Measurements from ENCODE around the gene ACTN1.
A peak's percentile ranks its signal among the peaks of the same experiment; 100 is the strongest.

Gene ACTN1

DNA sequence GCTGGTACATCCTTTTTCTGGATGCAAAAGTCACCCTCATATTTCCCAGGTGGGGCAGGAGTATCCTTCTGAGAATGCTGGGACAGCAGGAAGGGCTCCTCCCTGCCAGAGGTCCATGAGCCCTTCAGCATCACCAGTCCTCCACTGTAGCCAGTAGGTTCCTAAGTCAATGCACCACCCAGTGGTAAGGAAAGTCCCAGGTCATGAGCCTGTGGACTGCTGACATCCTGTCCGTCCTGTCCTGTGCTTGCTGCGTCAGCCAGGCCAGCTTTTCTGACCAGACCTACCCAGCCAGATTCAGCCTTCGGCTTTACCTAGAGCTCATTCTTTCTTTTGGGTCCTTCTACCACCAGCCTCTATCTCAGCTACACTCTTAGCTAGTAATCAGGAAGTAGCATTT, 23.0 kb upstream of the ACTN1 start:
- TF ChIP-seq, protein P1, sequence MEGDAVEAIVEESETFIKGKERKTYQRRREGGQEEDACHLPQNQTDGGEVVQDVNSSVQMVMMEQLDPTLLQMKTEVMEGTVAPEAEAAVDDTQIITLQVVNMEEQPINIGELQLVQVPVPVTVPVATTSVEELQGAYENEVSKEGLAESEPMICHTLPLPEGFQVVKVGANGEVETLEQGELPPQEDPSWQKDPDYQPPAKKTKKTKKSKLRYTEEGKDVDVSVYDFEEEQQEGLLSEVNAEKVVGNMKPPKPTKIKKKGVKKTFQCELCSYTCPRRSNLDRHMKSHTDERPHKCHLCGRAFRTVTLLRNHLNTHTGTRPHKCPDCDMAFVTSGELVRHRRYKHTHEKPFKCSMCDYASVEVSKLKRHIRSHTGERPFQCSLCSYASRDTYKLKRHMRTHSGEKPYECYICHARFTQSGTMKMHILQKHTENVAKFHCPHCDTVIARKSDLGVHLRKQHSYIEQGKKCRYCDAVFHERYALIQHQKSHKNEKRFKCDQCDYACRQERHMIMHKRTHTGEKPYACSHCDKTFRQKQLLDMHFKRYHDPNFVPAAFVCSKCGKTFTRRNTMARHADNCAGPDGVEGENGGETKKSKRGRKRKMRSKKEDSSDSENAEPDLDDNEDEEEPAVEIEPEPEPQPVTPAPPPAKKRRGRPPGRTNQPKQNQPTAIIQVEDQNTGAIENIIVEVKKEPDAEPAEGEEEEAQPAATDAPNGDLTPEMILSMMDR (IDR thresholded peaks at IDR 0.05; ENCODE audit: low read depth, low read length): 0 out of 2 replicates have a peak, but pooled peaks have one; percentile 7
- no peak overlapping the region for H3K4me3 ChIP-seq (ENCODE audit: low read depth, low read length)

DNA sequence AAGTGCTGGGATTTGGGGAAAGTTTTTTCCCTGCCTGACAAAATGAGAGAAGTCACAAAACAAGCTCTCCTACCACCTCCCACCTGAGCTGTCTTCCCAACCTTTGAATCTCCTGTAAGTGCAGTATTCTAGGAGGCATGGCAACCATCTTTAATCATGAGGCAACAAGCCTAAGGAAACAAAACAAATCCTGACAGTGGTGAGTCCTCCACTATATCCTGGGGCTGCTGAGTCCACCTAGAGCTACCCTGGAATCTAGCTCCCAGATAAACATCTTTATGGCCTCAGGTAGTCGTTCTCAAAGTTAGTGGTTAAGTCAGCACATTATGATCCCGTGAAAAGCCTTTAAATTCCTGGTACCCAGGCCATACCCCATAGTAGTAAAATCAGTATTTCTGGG, 22.3 kb upstream of the ACTN1 start:
- TF ChIP-seq, protein P1 (IDR thresholded peaks at IDR 0.05; ENCODE audit: low read depth, low read length): no peak
- no peak overlapping the region for H3K4me3 ChIP-seq (ENCODE audit: low read depth, low read length)

DNA sequence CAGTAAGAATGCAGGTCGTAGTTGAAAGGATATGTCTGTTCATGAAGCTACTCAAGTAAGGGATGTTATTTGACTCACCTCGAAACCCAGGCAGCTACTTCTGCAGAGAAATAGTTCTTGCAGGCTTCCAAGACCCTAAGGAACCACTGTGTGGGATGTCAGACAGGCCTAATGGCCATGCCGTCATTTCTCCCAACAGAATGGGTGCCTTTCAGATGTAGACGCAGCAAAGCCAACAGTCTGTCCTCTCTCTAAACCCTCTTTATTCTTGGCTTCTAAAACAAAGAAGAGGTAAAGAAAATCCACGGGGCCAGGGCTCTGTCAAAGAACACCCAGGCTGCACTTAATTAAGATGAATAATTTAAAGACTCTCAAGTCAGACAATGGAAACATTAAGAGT, 19.0 kb upstream of the ACTN1 start:
- no peak overlapping the region for H3K4me3 ChIP-seq (ENCODE audit: low read depth, low read length)
- TF ChIP-seq, protein P1 (IDR thresholded peaks at IDR 0.05; ENCODE audit: low read depth, low read length): no peak

DNA sequence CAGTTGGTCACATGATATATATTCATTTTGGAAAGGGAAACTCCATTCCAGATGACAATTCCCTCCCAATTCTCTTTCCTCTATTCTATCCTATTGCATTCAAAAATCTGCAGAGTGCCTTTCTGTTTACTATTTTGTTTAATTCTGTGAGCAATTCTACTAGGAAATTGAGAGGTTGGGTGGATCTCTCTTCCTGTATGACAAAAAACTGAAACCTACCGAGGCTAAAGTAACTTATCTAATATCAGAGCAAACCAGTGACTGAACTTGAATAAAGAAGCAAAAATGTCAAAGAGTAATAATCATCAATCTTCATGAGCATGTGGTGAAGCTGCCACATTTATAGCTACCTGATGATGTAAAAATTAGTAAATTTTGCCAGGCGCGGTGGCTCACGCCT, 16.6 kb upstream of the ACTN1 start:
- no peak overlapping the region for H3K4me3 ChIP-seq (ENCODE audit: low read depth, low read length)
- TF ChIP-seq, protein P1 (IDR thresholded peaks at IDR 0.05; ENCODE audit: low read depth, low read length): no peak

DNA sequence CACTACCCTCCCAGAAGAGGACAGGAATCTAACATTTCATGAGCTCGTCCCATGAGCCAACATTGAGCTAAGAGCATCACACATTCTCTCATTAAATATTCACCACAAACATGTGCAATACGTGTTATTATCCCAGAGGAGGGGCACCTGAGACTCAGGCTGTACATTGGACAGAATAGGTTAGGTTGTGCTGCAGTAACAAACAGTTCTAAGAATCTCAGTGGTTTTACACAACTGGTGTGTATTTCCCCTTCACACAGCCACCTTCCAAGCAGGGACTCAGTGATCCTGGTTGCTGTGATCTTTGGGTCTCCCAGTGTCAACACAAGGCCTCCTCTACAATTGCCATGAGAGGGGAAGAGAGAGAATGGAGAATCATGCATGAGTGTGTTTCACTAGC, 15.0 kb upstream of the ACTN1 start:
- TF ChIP-seq, protein P1 (IDR thresholded peaks at IDR 0.05; ENCODE audit: low read depth, low read length): no peak
- H3K4me3 ChIP-seq (ENCODE audit: low read depth, low read length): no peak overlapping the region

DNA sequence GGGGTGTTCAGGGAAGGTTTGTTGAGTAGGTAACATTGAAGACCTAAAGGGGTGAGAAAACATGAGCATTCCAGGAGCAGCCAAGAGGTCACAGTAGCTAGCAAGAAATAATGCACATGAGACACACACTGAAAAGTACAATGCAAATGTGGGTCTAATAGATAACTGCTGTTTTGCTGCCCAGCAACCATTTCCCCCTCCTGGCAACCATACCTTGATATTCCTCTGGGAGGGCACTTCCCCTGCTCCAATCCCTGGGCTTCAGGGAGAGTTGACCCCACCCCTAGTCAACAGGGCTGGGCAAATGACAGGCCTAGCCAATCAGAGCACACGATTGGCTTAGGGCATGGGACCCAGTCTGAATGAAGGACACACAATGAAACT, 8.5 kb upstream of the ACTN1 start:
- no peak overlapping the region for H3K4me3 ChIP-seq (ENCODE audit: low read depth, low read length)
- TF ChIP-seq, protein P1 (IDR thresholded peaks at IDR 0.05; ENCODE audit: low read depth, low read length): no peak

DNA sequence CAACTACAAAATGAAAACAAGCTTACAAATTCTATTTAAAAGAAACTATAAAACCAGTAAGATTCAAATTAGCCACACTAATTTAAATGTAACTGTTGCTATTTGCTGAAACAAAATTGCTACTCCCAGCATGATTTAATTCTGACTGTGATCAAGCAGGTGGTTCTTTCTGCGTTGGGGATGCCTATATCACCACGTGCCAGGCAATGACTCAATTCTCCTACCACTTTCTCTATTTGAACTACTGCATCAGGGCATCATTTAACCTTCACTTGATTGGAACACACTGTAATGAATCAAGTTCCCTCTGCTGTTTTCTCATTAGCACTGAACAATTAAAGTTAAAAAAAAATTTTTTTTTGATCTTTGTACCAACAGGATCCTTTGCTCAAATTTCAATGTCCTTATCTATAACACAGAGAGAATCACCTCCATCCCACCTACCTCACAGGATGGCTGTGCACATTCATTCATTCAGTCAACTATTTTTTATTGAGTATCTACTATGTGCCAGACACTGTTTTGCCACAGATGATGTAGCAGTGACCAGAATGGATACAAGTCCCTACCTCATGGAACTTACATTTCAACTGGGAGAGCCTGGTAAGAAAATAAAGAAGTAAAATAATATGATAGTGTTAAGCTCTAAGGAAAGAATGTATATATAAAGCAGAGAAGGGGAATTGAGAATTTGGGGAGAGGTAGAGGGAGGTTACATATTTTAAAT, 8.0 kb upstream of the ACTN1 start:
- TF ChIP-seq, protein P1 (IDR thresholded peaks at IDR 0.05; ENCODE audit: low read depth, low read length): no peak

More for the DNA sequence above, 8.0 kb upstream of the ACTN1 start:
- no peak overlapping the region for H3K4me3 ChIP-seq (ENCODE audit: low read depth, low read length)

Measured in WI38 (cell line).